Measurements from ENCODE around the gene VEPH1. TPM values are rescaled to one million over a fixed set of nuclear protein-coding genes. Genes with fewer than 3 reads are reported as not detected.

The VEPH1 gene
- total RNA-seq, 2 donors from 2014 or later = 11.8 to 17.1 TPM

DNA sequence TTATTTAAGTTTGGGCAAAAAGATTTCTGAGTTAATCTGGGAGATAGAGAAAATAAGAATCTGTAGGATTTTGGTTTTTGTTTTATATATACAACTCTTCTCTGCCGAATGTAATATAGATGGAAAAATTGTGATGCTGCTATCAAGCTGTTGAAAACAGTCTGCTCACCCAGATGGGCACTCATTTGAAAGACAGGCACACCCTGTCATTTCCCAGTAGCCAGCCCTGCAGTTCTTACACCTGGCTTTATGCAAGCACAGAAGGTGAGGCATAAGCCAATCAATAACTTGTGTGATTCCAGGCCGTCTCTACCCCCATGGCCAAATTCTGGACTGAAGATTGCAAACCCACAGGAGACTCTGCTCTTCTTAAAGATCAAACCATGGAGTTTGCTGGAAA lies 93.7 kb downstream of the VEPH1 start:
- DNase-seq = no peak
- Histone ChIP-seq H3K27ac (ENCODE audit: low read depth, low read length) (no peak overlapping the region), H3K4me1 (ENCODE audit: control insufficient read depth, insufficient read depth, low read length) (no peaks in the 10 kb centered on the region), H3K9ac (ENCODE audit: extremely low read depth, low read length, poor library complexity, severe bottlenecking) (no peak overlapping the region), H3K36me3 (ENCODE audit: control insufficient read depth, insufficient read depth, low read length) (no peaks in the 10 kb centered on the region), H3K9me3 (ENCODE audit: control insufficient read depth, low read length) (no peaks in the 10 kb centered on the region), H3K27me3 (ENCODE audit: control insufficient read depth, insufficient read depth, low read length, poor library complexity, severe bottlenecking) (no peaks in the 10 kb centered on the region), H3K4me3 (ENCODE audit: low read length) (no peak overlapping the region)
- Mint-ChIP-seq H3K27me3 (ENCODE audit: insufficient read depth) (no peaks in the 10 kb centered on the region), H3K36me3 (ENCODE audit: low read depth) (no peaks in the 10 kb centered on the region), H3K27ac (no peak overlapping the region), H3K4me3 (no peak overlapping the region), H3K4me1 (no peaks in the 10 kb centered on the region), H3K9me3 (no peaks in the 10 kb centered on the region)
- TF ChIP-seq, protein P1, sequence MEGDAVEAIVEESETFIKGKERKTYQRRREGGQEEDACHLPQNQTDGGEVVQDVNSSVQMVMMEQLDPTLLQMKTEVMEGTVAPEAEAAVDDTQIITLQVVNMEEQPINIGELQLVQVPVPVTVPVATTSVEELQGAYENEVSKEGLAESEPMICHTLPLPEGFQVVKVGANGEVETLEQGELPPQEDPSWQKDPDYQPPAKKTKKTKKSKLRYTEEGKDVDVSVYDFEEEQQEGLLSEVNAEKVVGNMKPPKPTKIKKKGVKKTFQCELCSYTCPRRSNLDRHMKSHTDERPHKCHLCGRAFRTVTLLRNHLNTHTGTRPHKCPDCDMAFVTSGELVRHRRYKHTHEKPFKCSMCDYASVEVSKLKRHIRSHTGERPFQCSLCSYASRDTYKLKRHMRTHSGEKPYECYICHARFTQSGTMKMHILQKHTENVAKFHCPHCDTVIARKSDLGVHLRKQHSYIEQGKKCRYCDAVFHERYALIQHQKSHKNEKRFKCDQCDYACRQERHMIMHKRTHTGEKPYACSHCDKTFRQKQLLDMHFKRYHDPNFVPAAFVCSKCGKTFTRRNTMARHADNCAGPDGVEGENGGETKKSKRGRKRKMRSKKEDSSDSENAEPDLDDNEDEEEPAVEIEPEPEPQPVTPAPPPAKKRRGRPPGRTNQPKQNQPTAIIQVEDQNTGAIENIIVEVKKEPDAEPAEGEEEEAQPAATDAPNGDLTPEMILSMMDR (conservative IDR thresholded peaks at IDR 0.05) = no peak
- 46 to 100% methylated on average over 1 to 2 of the region's 2 CpGs for WGBS, 2 experiments (ENCODE audit: insufficient coverage in 1 of 2, insufficient read length in 1 of 2)

DNA sequence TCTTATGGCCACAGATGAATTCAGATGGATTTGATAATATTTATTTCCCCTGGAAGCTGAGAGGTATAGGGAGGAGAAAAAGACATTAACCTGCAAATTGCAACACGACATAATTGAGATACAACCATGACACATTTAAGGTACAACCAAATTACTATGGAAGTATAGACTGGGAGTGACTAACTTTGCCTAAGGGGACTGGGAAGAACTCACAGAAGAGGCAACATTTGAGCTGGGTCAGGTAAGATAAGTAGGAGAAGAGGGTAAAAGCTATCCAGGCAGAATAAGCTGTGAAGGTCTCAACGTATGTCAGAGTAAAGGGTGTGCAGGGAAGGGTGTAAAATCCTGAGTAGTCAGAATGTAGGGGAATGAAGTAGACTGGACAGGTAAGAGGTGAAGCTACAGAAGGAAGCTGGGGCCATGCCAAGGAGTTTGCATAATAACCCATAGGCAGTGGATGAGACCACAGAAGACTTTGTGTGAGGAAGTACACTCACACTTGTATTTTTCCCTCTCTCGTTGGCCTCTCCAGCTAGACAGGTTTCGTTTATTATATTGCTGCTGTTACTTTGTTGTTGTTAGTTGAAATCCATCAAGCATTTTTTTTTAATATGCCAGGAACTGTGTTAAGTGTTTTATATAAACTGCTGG lies 94.6 kb downstream of the VEPH1 start:
- no peak overlapping the region for H3K4me3 ChIP-seq (ENCODE audit: low read length)
- Mint-ChIP-seq H3K4me1 (no peaks in the 10 kb centered on the region), H3K27ac (no peak overlapping the region), H3K36me3 (ENCODE audit: low read depth) (no peaks in the 10 kb centered on the region), H3K4me3 (no peak overlapping the region), H3K9me3 (no peaks in the 10 kb centered on the region), H3K27me3 (ENCODE audit: insufficient read depth) (no peaks in the 10 kb centered on the region)
- H3K27me3 ChIP-seq (ENCODE audit: control insufficient read depth, insufficient read depth, low read length, poor library complexity, severe bottlenecking) = no peaks in the 10 kb centered on the region
- no peak overlapping the region for H3K9ac ChIP-seq (ENCODE audit: extremely low read depth, low read length, poor library complexity, severe bottlenecking)
- 91 to 95% methylated on average over 3 to 4 of the region's 4 CpGs for WGBS, 2 experiments (ENCODE audit: insufficient coverage in 1 of 2, insufficient read length in 1 of 2)
- TF ChIP-seq, protein P1 (conservative IDR thresholded peaks at IDR 0.05) = no peak
- H3K9me3 ChIP-seq (ENCODE audit: control insufficient read depth, low read length) = no peaks in the 10 kb centered on the region
- H3K4me1 ChIP-seq (ENCODE audit: control insufficient read depth, insufficient read depth, low read length) = no peaks in the 10 kb centered on the region
- H3K27ac ChIP-seq (ENCODE audit: low read depth, low read length) = no peak overlapping the region
- DNase-seq = no peak
- no peaks in the 10 kb centered on the region for H3K36me3 ChIP-seq (ENCODE audit: control insufficient read depth, insufficient read depth, low read length)

DNA sequence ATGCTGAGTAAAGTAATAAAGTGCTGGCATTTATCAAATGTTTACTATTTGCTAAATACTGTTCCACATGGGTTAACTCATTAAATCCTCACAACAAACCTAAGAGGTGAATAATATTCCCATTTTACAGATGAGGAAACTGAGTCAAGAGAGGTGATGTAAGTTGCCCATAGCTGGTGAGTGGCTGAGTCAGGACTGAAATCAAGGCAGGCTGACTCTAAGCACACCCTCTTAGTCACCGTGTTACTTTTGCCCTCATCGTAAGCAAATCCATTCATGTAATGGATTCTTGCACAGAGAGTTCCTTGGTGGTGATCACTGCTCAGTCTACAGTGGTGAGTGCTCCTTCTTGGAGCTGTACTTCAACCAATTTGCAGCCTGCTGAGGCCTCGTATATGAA lies 95.4 kb downstream of the VEPH1 start:
- H3K36me3 ChIP-seq (ENCODE audit: control insufficient read depth, insufficient read depth, low read length) = no peaks in the 10 kb centered on the region
- H3K4me3 ChIP-seq (ENCODE audit: low read length) = no peak overlapping the region
- H3K9me3 ChIP-seq (ENCODE audit: control insufficient read depth, low read length) = no peaks in the 10 kb centered on the region
- Mint-ChIP-seq H3K27ac (no peak overlapping the region), H3K27me3 (ENCODE audit: insufficient read depth) (no peaks in the 10 kb centered on the region), H3K4me1 (no peaks in the 10 kb centered on the region), H3K36me3 (ENCODE audit: low read depth) (no peaks in the 10 kb centered on the region), H3K4me3 (no peak overlapping the region), H3K9me3 (no peaks in the 10 kb centered on the region)
- no peak overlapping the region for H3K27ac ChIP-seq (ENCODE audit: low read depth, low read length)
- no peaks in the 10 kb centered on the region for H3K27me3 ChIP-seq (ENCODE audit: control insufficient read depth, insufficient read depth, low read length, poor library complexity, severe bottlenecking)
- TF ChIP-seq, protein P1 (conservative IDR thresholded peaks at IDR 0.05) = no peak
- no peaks in the 10 kb centered on the region for H3K4me1 ChIP-seq (ENCODE audit: control insufficient read depth, insufficient read depth, low read length)
- no peak for DNase-seq
- no peak overlapping the region for H3K9ac ChIP-seq (ENCODE audit: extremely low read depth, low read length, poor library complexity, severe bottlenecking)
- WGBS, 2 experiments (ENCODE audit: insufficient coverage in 1 of 2, insufficient read length in 1 of 2) = 93 to 97% methylated on average over 3 of the region's 3 CpGs
